NCI-H82 treated with DMSO at 0.1 percent for 48 hours (cell line): ENCODE measurements around the gene IER3.
"Not testable (repeated sequence)": the region's sequence is repeated elsewhere in the genome, so short reads cannot be mapped to it uniquely, and the experiment has no call there.

ENCODE experiments used
- DNase-seq: peaks from one replicate; lab custom pipeline; 2025; ENCODE audit not compliant: unreplicated experiment; lab: John Stamatoyannopoulos, UW

Gene IER3

GRCh38 chr6:30725713-30726505 lies 18.4 kb downstream of the IER3 start:
- DNase-seq = peak; percentile 39

- no peak for DNase-seq
Observed at GRCh38 chr6:30724906-30725667, 19.3 kb downstream of the IER3 start.

GRCh38 chr6:30723843-30724741 lies 20.3 kb downstream of the IER3 start:
- not testable (repeated sequence) for DNase-seq

- not testable (repeated sequence) for DNase-seq
Observed at GRCh38 chr6:30723159-30723842, 21.0 kb downstream of the IER3 start.

GRCh38 chr6:30722280-30723112 lies 21.9 kb downstream of the IER3 start:
- peak; percentile 58 for DNase-seq

- DNase-seq = not testable (repeated sequence)
Observed at GRCh38 chr6:30722025-30722279, 22.4 kb downstream of the IER3 start.

- DNase-seq = peak; percentile 77
Observed at GRCh38 chr6:30721198-30722024, 22.9 kb downstream of the IER3 start.

- DNase-seq = peak; percentile 51
Observed at GRCh38 chr6:30720738-30721197, 23.6 kb downstream of the IER3 start.

GRCh38 chr6:30719791-30720737 lies 24.3 kb downstream of the IER3 start, which contains the start of gene TUBB:
TUBB (plus strand) TSS chr6:30720352; CDS start chr6:30720507, 155 bp downstream.
- DNase-seq = peak; percentile 97

GRCh38 chr6:30719356-30719755 lies 25.0 kb downstream of the IER3 start:
- no peak for DNase-seq

GRCh38 chr6:30717845-30718720 lies 26.3 kb downstream of the IER3 start:
- not testable (repeated sequence) for DNase-seq

- peak; percentile 100 for DNase-seq
Observed at GRCh38 chr6:30717129-30717844, 27.1 kb downstream of the IER3 start, which contains the start of gene MDC1. MDC1 (minus strand) TSS chr6:30717281; CDS start chr6:30715175, 2,106 bp downstream.

GRCh38 chr6:30716879-30717128 lies 27.5 kb downstream of the IER3 start:
- DNase-seq = no peak

GRCh38 chr6:30714263-30714662 lies 30.1 kb downstream of the IER3 start:
- no peak for DNase-seq

GRCh38 chr6:30712441-30712945 lies 31.9 kb downstream of the IER3 start:
- DNase-seq = no peak

- no peak for DNase-seq
Observed at GRCh38 chr6:30711758-30712380, 32.5 kb downstream of the IER3 start.
